GM18907 (cell line): ENCODE data around the gene IQCF6.
"Not testable (repeated sequence)": the region's sequence is repeated elsewhere in the genome, so short reads cannot be mapped to it uniquely, and the experiment has no call there.

Experiments
- ATAC-seq: cut with Tn5 transposase; IDR thresholded peaks from one replicate; pipeline ENCODE4 v1.9.1; 2021; ENCODE audit warnings: mild to moderate bottlenecking, moderate library complexity; ENCODE audit not compliant: unreplicated experiment

IQCF6 gene

DNA sequence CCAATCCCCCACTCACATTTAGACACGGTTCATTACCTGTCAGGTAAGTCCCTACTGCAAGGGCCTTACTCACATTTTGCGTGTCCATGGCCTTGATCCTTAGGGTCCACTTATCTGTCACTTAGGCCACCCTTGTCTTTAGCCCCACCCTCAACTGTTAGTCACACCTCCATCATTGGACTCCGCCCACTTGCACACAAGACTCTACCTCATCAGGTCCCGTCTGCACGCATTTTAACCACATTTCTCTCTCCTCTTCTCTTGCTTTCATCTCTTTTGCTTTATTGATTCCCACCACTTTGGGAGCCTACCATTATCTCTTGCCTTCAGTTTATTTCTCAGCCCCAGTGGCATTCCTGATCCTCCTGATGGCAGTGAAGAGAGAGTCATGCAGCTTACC, at the start of gene IQCF6:
Gene IQCF6 (minus strand): TSS at position 101 of the 400 bp plus-strand sequence. CDS start 13 bp downstream, at position 88.
- ATAC-seq = no peak

DNA sequence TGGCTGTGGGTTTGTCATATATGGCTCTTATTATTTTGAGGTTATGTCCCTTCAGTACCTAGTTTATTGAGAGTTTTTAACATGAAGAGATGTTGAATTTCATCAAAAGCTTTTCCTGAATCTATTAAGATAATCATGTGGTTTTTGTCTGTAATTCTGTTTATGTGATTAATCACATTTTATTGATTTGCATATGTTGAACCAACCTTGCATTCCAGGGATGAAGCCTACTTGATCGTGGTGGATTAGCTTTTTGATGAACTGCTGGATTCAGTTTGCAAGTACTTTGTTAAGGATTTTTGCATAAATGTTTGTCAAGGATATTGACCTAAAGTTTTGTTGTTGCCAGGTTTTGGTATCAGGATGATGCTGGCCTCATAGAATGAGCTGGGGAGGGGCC, 49.3 kb upstream of the IQCF6 start:
- no peak for ATAC-seq

DNA sequence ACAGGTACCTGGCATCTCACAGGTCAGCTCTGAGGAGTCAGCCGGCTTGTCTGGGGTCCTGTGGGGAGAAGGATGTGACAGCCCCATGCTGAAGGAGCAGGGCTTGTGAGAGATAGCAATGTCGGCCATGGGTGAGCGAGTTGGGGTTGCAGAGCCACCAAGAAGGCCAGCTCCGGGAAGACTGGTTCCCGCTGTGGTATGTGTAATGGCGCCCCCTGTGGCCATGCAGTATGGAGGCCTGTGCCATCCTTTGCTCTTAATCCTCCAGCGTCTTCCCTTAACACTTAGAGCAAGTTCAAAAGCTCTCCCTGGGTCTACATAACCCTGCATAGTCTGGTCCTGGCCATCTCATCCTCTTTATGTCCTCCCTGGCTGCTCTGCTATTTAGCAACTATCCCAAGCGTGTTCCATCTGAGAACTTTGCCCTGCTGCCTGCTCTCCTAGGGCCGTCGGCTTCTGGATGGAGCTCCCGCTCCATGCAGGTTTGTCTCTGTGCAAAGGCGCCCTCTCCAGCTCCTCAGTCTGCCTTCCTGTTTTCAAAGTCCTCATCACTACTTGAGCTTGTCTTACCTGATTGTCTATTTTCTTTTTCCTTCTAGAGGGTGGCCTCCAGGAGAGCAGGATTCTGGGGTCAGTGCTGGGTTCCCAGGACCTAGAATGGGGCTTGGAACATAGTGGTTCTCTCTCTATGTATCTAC, 40.8 kb upstream of the IQCF6 start:
- no peak for ATAC-seq

DNA sequence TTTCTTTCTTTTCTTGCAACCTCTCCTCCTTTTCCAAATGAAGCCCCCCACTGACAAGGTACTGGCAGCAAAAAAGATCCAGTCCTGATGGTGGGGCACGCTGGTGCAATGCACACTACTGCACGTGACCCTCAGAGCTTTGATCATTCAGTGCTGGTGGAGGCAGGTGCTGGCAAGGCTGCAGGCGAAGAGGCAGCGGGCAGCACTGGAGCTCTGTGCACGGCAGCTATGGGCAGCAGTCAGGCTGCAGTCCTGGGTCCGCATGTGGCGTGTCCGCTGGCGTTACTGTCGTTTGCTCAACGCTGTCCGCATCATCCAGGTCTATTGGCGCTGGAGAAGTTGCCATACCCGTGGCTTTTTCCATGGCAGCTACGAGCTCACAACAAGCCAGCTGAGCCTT, 40.1 kb upstream of the IQCF6 start:
- ATAC-seq = no peak

GRCh38 chr3:51817375-51817774, 38.3 kb upstream of the IQCF6 start:
- no peak for ATAC-seq

- ATAC-seq = no peak
Measured at GRCh38 chr3:51816723-51817122, 37.7 kb upstream of the IQCF6 start.

- ATAC-seq = no peak
Measured at GRCh38 chr3:51815614-51816013, 36.6 kb upstream of the IQCF6 start.

DNA sequence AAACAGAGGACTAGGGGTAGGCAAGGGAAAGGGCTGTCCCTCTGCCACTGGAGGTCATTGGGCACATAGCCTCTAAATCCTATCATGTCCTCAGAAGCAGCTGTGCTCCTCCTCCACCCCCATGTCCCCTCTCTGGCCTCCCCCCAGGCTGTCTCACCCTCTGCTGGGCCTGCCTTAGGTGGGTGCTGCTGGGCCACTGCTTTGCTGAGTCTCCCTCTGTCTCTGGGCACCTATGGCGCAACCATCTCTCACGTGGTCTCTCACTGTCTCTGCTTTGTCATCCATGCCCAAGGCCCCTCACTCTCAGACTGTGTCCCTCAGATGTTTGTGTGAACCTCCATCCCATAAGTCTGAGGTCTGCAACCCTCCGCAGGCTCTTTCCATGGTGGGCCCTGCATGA, 35.0 kb upstream of the IQCF6 start:
- ATAC-seq = no peak

GRCh38 chr3:51813539-51813938, 34.5 kb upstream of the IQCF6 start:
- ATAC-seq = no peak

GRCh38 chr3:51808934-51809333, 29.9 kb upstream of the IQCF6 start:
- no peak for ATAC-seq

DNA sequence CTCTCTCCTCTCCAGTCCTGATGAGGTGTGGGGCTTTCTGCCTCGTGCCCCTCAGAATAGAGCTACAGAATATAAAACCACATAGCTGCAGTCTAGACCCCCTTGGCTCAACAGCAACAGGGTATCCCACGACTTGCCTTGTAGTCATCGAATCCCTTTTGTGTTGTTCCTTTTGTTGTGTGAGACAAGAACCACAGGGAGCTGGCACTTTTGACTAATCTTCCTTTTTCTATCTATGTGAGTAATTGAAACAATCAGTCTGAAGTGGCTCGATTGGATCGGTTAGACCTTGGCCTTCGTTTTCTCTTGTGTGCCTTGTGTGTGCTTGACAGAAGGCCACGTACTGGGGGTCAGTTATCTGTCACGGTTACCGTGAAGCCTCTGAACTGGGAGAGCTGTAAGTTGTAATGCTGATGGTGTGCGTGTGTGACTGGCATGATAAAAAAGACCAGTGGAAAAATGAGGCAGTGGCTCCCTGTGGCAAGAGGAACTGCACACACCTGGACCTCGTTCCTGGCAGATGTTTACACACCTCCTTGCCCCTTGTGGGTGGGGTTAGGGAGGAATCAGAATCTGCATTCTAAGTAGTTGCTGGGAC, 23.2 kb upstream of the IQCF6 start:
- no peak for ATAC-seq

DNA sequence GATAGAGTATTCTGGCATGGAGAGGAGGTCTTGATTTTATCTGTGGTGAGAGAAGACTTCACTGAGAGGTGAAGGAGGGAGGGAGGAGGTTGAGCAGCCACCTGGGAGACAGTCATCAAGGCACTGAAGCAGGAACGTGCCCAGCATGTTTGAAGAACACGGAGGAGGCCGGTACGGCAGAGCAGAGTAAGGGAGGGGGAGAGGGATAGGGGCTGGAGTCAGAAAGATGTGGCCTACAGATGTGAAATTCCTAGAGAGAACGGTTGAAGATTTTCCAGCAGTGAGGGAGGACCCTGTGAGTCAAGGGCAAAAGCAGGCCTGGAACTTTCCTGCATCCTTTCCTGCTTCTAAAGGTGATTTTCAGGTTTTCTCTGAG, 21.7 kb upstream of the IQCF6 start:
- no peak for ATAC-seq

GRCh38 chr3:51799879-51800749, 21.1 kb upstream of the IQCF6 start:
- no peak for ATAC-seq

DNA sequence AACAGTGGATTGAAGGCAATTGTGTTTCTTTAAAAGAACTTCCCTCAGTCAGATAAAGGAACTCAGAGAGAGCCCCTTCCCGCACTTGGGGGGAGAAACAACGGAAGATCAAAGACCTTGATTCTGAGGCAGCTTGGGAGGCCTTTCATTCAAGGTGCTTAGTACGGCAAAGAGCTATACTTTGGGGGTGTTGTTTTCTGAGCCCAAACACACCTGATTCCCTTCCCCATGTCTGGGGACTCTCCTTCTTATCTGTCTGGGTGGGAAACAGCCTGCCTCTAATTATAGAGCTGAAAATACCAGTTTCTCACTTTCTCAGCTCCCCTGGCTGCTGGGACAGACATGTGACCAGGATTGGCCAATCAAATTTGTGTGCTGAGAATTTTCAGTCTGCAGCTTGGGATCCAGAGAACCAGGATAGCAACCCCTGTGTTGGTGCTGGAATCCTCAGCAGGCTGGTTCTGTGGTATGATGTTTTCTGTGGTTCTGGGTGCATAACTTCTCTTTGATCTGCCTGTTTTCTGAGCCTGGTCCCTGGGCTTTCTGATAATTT, 19.4 kb upstream of the IQCF6 start:
- ATAC-seq = no peak

DNA sequence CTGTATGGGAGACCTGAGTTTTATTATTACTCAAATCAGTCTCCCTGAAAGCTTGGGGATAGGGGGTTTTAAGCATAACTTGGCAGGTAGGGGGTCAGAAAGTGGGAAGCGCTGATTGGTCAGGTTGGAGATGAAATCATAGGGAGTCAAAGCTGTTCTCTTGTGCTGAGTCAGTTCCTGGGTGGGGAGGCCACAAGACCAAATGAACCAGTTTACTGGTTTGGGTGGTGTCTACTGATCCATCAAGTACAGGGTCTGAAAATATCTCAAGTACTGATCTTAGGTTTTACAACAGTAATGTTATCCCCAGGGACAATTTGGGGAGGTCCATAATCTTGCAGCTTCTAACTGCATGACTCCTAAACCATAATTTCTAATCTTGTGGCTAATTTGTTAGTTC, 17.8 kb upstream of the IQCF6 start:
- no peak for ATAC-seq

GRCh38 chr3:51794206-51794605, 15.2 kb upstream of the IQCF6 start:
- ATAC-seq = no peak

DNA sequence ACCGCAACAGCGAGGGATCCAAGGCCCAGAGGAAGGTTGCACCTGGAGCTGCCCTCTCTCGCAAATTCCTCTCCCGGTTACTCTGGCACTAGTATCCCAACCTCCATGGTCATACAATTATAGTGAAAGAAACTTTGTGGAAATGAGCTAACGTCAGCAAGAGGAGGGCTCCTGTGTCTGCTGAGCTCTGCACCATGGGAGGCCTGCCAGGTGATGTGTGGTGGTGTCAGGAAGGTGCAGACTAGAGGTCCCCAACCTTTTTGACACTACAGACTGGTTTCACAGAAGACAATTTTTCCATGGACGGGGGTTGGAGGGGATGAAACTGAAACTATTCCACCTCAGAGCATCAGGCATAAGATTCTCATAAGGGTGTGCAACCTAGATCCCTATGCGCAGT, 13.2 kb upstream of the IQCF6 start:
- ATAC-seq = no peak

- ATAC-seq = no peak
Measured at GRCh38 chr3:51789437-51789836, 10.4 kb upstream of the IQCF6 start.

GRCh38 chr3:51787576-51787975, 8.5 kb upstream of the IQCF6 start:
- ATAC-seq = not testable (repeated sequence)

DNA sequence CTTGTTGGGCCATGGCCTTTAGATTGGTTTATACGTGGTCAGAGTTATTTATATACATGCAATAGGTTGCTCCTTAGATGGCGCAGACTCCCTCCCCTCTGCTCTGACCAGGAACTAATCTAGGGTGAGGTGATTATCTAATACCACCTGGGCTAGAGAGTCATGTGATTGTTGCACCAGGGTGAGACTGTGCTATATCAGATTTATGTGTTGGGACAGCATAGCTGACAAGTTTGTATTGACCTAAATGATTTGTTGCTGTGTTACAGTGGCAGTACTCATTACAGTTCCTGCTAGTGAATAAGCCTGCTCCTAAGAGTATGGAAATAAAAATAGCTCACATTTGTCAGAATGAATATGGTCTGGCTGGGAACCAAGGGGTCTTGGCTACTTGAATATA, 7.2 kb upstream of the IQCF6 start:
- no peak for ATAC-seq

- ATAC-seq = no peak
Measured at GRCh38 chr3:51778554-51778953, 483 bp downstream of the IQCF6 start.

DNA sequence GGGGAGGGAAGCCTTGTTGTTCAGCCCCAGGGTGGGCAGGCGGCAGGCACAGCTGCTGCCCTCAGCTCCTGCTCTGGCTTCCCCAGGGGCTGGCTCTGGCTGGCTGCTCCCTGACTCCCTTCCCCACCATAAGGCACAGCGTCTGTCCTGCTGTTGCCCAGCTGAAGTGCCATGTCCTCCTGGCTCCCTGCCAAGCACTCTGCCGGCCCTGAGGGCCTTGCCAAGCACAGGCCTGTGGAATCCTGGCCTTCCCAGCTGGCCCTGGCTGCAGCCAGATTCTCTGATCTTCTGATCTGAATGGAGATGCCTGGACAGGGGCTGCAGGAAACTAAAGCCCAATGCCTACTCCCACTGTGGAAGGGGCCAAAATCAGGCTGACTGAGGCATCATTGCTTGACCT, 1.1 kb downstream of the IQCF6 start:
- no peak for ATAC-seq
